Measurements from ENCODE around the gene BAIAP2. TPM values are rescaled to one million over a fixed set of nuclear protein-coding genes. Genes with fewer than 3 reads are reported as not detected.

BAIAP2 gene
- total and polyA plus RNA-seq, 8 donors = 21.1 to 263 (median 56.3) TPM

DNA sequence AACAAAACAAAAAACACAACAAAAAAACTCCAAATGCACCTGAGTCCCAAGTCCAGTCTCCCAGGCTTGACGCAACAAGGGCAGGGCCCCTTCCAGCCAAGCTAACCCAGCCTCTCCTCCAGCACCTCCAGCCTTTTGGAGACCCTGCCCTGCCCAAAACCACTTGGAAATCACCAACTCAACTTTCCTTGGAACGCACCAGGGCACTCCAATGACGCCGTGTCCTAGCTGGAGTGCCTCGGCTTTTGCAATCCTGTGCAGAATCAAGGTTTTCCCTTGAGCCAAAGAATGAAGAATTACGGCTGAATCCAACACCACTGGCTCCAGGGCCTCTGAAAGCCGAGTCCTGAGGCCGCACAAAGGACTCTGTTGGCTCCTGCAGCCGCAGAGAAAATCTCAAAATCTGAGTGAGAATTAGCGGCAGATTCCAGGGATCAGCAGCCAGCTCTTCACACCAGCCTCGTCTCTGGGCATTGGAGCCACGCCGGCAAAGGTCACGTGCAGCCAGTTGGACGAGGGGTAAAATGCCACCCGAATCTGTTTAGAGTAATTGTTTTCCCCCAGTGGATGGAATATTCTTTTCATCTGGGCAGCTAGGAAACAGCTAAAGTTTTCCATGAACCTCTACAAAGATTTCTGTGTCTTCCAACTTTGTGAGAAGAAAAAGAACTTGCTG lies 9.7 kb upstream of the BAIAP2 start:
- TF ChIP-seq EP300 (IDR thresholded peaks at IDR 0.05) (no peak), POLR2A (IDR thresholded peaks at IDR 0.05) (no peak), POLR2AphosphoS5 (IDR thresholded peaks at IDR 0.05) (no peak)
- TF ChIP-seq, protein P1, sequence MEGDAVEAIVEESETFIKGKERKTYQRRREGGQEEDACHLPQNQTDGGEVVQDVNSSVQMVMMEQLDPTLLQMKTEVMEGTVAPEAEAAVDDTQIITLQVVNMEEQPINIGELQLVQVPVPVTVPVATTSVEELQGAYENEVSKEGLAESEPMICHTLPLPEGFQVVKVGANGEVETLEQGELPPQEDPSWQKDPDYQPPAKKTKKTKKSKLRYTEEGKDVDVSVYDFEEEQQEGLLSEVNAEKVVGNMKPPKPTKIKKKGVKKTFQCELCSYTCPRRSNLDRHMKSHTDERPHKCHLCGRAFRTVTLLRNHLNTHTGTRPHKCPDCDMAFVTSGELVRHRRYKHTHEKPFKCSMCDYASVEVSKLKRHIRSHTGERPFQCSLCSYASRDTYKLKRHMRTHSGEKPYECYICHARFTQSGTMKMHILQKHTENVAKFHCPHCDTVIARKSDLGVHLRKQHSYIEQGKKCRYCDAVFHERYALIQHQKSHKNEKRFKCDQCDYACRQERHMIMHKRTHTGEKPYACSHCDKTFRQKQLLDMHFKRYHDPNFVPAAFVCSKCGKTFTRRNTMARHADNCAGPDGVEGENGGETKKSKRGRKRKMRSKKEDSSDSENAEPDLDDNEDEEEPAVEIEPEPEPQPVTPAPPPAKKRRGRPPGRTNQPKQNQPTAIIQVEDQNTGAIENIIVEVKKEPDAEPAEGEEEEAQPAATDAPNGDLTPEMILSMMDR (IDR thresholded peaks at IDR 0.05) = no peak
- H3K36me3 ChIP-seq = no peaks in the 10 kb centered on the region
- 80 to 88% (median 83%) methylated on average over 16 of the region's 16 CpGs for WGBS, 5 donors
- peaks cover 18 to 64% (median 45%) of the 10 kb centered on the region in 4 donors for H3K4me1 ChIP-seq
- DNase-seq = peak in 1 of 2 donors; percentile 37
- H3K9me3 ChIP-seq = no peaks in the 10 kb centered on the region
- H3K27me3 ChIP-seq = peaks cover 5 to 38% (median 27%) of the 10 kb centered on the region in 3 donors
- intact Hi-C loops (cut with DNase I; ENCODE audit: low total_unique reads) = no loop called here
- peak overlapping the region in 3 of 5 donors; percentile 10 to 68 (median 26) for H3K27ac ChIP-seq
- H3K4me3 ChIP-seq = no peak overlapping the region

DNA sequence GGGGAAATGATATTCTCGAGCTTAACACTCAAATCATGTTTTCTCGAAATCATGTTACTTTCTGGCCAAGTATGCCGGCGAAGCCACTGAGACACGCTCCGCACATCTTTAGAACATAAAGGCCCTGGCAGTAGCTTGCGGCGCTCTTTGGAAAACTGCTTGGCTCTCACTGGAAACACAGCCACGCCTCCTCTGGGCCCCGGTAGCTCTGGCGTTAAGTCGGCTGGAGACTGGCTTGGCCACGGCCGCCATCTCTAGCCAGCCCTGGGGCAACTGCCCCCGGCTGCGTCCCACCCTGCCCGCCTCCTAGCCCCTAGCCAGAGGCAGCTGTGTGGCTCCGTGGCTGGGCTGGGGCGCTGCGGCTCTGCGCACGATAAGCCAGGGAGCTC lies 9.2 kb upstream of the BAIAP2 start:
- Histone ChIP-seq H3K4me3 (no peak overlapping the region), H3K27me3 (peaks cover 5 to 38% (median 27%) of the 10 kb centered on the region in 3 donors), H3K9me3 (no peaks in the 10 kb centered on the region), H3K36me3 (no peaks in the 10 kb centered on the region), H3K4me1 (peaks cover 18 to 60% (median 40%) of the 10 kb centered on the region in 4 donors), H3K27ac (peak overlapping the region in 3 of 5 donors; percentile 26 to 68 (median 26))
- DNase-seq = peak in 1 of 2 donors; percentile 46
- intact Hi-C loops (cut with DNase I; ENCODE audit: low total_unique reads) = no loop called here
- WGBS, 5 donors = 80 to 87% (median 81%) methylated on average over 16 to 22 of the region's 22 CpGs
- TF ChIP-seq POLR2AphosphoS5 (IDR thresholded peaks at IDR 0.05) (no peak), EP300 (IDR thresholded peaks at IDR 0.05) (no peak), POLR2A (IDR thresholded peaks at IDR 0.05) (no peak)
- TF ChIP-seq, protein P1 (IDR thresholded peaks at IDR 0.05) = no peak

DNA sequence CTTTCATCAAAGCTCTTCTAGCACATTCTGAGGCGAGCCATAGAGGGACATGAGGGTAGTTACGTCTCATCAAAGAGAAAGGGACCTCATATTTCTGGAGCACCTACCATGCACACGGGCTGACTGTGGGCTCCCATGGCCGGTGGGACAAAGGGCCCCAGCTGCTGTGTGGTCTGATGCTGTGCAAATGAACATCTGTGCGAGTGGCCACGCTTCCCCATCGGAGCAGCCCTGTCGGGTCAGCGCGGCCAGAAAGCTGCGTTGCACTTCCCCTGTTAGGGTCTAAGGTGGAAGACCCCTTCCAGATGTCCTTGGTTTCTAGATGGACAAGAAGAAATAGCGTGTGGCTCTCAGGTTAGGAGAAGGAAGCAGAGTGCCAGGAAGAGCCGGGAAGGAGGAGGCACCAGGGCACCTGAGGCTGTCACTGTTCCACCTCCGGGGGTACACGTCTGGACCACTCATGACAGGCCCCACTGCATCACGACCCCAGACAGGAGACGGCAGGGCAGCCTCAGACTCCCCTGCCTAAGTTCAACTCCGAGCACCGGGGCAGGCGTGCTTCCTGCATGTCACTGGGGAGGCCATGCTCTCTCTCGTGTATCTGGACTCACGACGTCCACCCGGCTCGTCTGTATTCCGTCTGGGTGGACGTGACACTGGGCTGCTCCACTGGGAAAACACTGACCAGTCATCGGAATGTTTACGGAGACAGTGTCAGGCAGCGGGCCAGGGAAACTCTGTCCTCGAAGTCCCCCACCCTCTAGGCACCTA lies 8.5 kb upstream of the BAIAP2 start:
- no peak overlapping the region for H3K4me3 ChIP-seq
- H3K27me3 ChIP-seq = peaks cover 5 to 38% (median 27%) of the 10 kb centered on the region in 3 donors
- 62 to 67% (median 67%) methylated on average over 28 to 31 of the region's 31 CpGs for WGBS, 5 donors
- peaks cover 0 to 3% (median 1%) of the 10 kb centered on the region in 4 donors for H3K36me3 ChIP-seq
- H3K27ac ChIP-seq = peak overlapping the region in 3 of 5 donors; percentile 26 to 68 (median 26)
- intact Hi-C loops (cut with DNase I; ENCODE audit: low total_unique reads) = no loop called here
- no peak for TF ChIP-seq POLR2A (IDR thresholded peaks at IDR 0.05)
- no peak for TF ChIP-seq EP300 (IDR thresholded peaks at IDR 0.05)
- no peak for TF ChIP-seq POLR2AphosphoS5 (IDR thresholded peaks at IDR 0.05)
- TF ChIP-seq, protein P1 (IDR thresholded peaks at IDR 0.05) = no peak
- H3K4me1 ChIP-seq = peaks cover 16 to 53% (median 37%) of the 10 kb centered on the region in 4 donors
- H3K9me3 ChIP-seq = no peaks in the 10 kb centered on the region
- DNase-seq = no peak

DNA sequence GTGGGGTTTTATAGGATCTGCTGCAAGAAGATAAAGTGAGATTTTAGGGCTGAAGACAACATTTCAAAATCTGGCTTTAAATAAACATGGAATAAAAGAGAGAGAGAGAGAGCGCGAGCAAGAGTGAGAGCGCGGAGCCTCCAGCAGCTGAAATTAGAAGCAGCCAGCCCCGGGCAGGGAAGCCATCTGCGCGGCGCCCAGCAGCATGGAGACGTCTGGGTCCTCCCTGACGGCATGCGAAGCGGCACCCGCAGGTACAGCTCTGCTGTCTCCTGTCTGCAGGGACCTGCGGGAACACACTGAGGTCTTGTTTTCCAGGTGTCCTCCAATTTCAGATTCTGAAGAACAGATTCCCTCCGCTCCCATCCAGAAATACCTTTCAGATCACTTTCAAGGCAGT lies 7.9 kb upstream of the BAIAP2 start:
- DNase-seq = peak in 1 of 2 donors; percentile 55
- H3K27ac ChIP-seq = peak overlapping the region in 1 of 5 donors; percentile 68

More for the DNA sequence above, 7.9 kb upstream of the BAIAP2 start:
- 57 to 69% (median 66%) methylated on average over 15 of the region's 15 CpGs for WGBS, 5 donors
- Histone ChIP-seq H3K9me3 (no peaks in the 10 kb centered on the region), H3K4me3 (no peak overlapping the region), H3K4me1 (peaks cover 15 to 53% (median 38%) of the 10 kb centered on the region in 4 donors), H3K27me3 (peaks cover 5 to 38% (median 27%) of the 10 kb centered on the region in 3 donors), H3K36me3 (peaks cover 0 to 9% (median 4%) of the 10 kb centered on the region in 4 donors)
- TF ChIP-seq POLR2A (IDR thresholded peaks at IDR 0.05) = no peak
- TF ChIP-seq POLR2AphosphoS5 (IDR thresholded peaks at IDR 0.05) = no peak
- no peak for TF ChIP-seq EP300 (IDR thresholded peaks at IDR 0.05)
- TF ChIP-seq, protein P1 (IDR thresholded peaks at IDR 0.05) = no peak
- intact Hi-C loops (cut with DNase I; ENCODE audit: low total_unique reads) = no loop called here
